ENCODE measurements around the gene CRACR2B. TPM values are rescaled to one million over a fixed set of nuclear protein-coding genes. Genes with fewer than 3 reads are reported as not detected.

CRACR2B gene
- total RNA-seq, 1 donor: 0.72 TPM

DNA sequence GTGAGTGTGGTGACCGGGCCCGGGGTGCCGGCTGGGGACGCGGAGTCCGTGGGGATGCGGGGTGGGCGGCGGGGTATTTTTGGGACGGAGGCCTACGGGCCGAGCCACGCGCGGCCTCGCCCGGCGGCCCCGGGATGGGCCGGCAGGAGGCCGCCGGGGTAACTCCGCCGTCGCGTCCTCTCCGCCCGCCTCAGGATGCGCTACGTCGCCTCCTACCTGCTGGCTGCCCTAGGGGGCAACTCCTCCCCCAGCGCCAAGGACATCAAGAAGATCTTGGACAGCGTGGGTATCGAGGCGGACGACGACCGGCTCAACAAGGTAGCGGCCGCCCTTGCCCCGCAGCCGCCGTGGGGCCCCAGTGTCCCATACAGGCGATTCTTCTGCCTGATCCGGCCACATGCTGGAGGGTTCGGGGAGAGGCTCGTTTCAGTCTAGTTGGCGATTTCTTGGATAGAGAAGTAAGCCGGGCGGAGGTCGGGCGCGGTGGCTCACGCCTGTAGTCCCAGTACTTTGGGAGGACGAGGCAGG, 17.6 kb upstream of the CRACR2B start:
- DNase-seq (ENCODE audit: insufficient read length, low spot score, missing footprints): no peak
- Histone ChIP-seq H3K4me1 (ENCODE audit: insufficient read depth, low read length) (peaks cover 24% of the 10 kb centered on the region), H3K79me2 (ENCODE audit: insufficient read depth, low read length) (peaks cover 37% of the 10 kb centered on the region), H4K20me1 (ENCODE audit: insufficient read depth, low read length) (peaks cover 30% of the 10 kb centered on the region), H3K36me3 (ENCODE audit: insufficient read depth, low read length) (peaks cover 30% of the 10 kb centered on the region), H3K4me2 (ENCODE audit: insufficient read depth, low read length) (peak overlapping the region; percentile 95), H3K4me3 (ENCODE audit: insufficient read depth, low read length) (peak overlapping the region; percentile 82), H3K27me3 (ENCODE audit: insufficient read depth, low read length) (no peaks in the 10 kb centered on the region), H3K27ac (ENCODE audit: low read depth, low read length) (peak overlapping the region; percentile 99), H2AFZ (ENCODE audit: low read length) (no peak overlapping the region), H3K9me3 (ENCODE audit: low read depth, low read length) (no peaks in the 10 kb centered on the region)
- no peak for TF ChIP-seq CTCF (IDR thresholded peaks at IDR 0.05; ENCODE audit: extremely low read depth, low read depth, low read length)

DNA sequence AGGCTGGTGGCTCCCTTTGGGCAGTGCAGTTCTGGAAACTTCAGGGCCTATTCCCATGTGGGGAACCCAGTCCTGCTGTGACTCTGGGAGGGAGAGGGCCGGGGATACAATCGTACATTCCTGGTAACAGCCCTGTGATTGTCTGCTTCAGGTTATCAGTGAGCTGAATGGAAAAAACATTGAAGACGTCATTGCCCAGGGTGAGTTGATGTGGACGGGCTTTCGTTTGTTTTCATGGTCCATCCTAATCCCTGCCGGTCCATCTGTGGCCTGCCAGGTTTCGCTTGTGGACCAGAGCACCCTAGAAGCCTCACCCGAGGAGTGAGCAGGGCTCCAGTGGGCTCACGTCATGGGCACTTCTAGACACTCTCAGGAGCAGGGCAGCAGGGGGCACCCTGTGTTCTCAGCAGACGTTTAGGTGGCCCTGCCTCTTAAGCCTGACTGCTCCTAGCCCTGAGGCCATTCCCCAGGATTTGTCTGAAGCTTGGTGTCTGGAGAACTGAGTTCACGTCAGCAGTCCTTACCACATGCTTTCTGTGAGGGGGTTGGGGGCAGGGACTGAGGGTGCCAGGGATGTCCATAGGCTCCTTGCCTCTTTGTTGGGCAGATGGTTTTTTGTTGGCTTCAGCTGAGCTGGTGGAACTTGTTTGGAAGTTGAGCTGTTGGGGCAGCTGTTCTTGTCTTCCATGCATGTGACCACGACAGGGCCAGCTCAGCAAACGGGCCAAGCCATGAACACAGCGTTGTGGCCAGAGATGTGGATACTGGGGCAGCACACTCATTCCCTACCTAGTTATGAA, 16.1 kb upstream of the CRACR2B start:
- H3K36me3 ChIP-seq (ENCODE audit: insufficient read depth, low read length): peaks cover 30% of the 10 kb centered on the region
- no peaks in the 10 kb centered on the region for H3K27me3 ChIP-seq (ENCODE audit: insufficient read depth, low read length)
- H3K4me3 ChIP-seq (ENCODE audit: insufficient read depth, low read length): peak overlapping the region; percentile 82
- peak overlapping the region; percentile 95 for H3K4me2 ChIP-seq (ENCODE audit: insufficient read depth, low read length)
- TF ChIP-seq CTCF (IDR thresholded peaks at IDR 0.05; ENCODE audit: extremely low read depth, low read depth, low read length): peak; percentile 23
- H3K79me2 ChIP-seq (ENCODE audit: insufficient read depth, low read length): peaks cover 37% of the 10 kb centered on the region
- no peak overlapping the region for H2AFZ ChIP-seq (ENCODE audit: low read length)
- no peak for DNase-seq (ENCODE audit: insufficient read length, low spot score, missing footprints)
- no peaks in the 10 kb centered on the region for H3K9me3 ChIP-seq (ENCODE audit: low read depth, low read length)
- peak overlapping the region; percentile 99 for H3K27ac ChIP-seq (ENCODE audit: low read depth, low read length)
- peaks cover 21% of the 10 kb centered on the region for H3K4me1 ChIP-seq (ENCODE audit: insufficient read depth, low read length)
- H4K20me1 ChIP-seq (ENCODE audit: insufficient read depth, low read length): peaks cover 30% of the 10 kb centered on the region

DNA sequence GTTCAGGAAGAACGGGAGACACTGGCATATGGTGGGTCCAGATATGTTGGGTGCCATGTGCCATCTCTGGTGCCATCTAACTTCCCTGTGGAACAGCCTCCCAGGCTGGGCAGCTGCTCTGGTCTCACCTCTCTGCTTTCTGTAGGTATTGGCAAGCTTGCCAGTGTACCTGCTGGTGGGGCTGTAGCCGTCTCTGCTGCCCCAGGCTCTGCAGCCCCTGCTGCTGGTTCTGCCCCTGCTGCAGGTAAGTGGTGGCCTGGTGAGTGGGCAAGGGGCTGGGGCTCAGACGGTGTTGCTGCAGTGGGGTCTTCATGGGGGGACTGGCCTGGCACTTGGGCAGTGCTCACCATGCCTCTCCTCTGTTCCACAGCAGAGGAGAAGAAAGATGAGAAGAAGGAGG, 15.3 kb upstream of the CRACR2B start:
- Histone ChIP-seq H4K20me1 (ENCODE audit: insufficient read depth, low read length) (peaks cover 30% of the 10 kb centered on the region), H3K27ac (ENCODE audit: low read depth, low read length) (peak overlapping the region; percentile 99), H3K4me2 (ENCODE audit: insufficient read depth, low read length) (no peak overlapping the region), H3K9me3 (ENCODE audit: low read depth, low read length) (no peaks in the 10 kb centered on the region), H3K4me3 (ENCODE audit: insufficient read depth, low read length) (no peak overlapping the region), H2AFZ (ENCODE audit: low read length) (no peak overlapping the region), H3K79me2 (ENCODE audit: insufficient read depth, low read length) (peaks cover 37% of the 10 kb centered on the region), H3K27me3 (ENCODE audit: insufficient read depth, low read length) (no peaks in the 10 kb centered on the region), H3K4me1 (ENCODE audit: insufficient read depth, low read length) (peaks cover 21% of the 10 kb centered on the region), H3K36me3 (ENCODE audit: insufficient read depth, low read length) (peaks cover 30% of the 10 kb centered on the region)
- DNase-seq (ENCODE audit: insufficient read length, low spot score, missing footprints): no peak
- no peak for TF ChIP-seq CTCF (IDR thresholded peaks at IDR 0.05; ENCODE audit: extremely low read depth, low read depth, low read length)

DNA sequence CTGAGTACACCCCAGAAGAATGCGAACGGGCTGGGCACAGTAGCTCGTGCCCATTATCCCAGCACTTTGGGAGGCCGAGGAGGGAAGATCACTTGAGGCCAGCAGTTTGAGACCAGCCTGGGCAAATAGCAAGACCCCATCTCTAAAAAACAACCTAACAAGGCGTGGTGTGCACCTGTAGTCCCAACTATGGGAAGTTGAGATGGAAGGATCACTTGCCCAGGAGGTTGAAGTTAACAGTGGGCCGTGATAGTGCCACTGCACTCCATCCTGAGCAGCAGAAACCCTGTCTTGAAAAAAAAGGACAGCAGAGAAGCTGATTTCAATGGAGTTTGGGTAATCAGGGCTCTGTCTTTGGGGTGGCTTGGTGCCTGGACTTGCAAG, 14.7 kb upstream of the CRACR2B start:
- no peak for DNase-seq (ENCODE audit: insufficient read length, low spot score, missing footprints)
- no peak overlapping the region for H3K4me2 ChIP-seq (ENCODE audit: insufficient read depth, low read length)
- no peak overlapping the region for H3K4me3 ChIP-seq (ENCODE audit: insufficient read depth, low read length)
- peaks cover 21% of the 10 kb centered on the region for H3K4me1 ChIP-seq (ENCODE audit: insufficient read depth, low read length)
- no peaks in the 10 kb centered on the region for H3K27me3 ChIP-seq (ENCODE audit: insufficient read depth, low read length)
- H3K36me3 ChIP-seq (ENCODE audit: insufficient read depth, low read length): peaks cover 30% of the 10 kb centered on the region
- TF ChIP-seq CTCF (IDR thresholded peaks at IDR 0.05; ENCODE audit: extremely low read depth, low read depth, low read length): no peak
- H4K20me1 ChIP-seq (ENCODE audit: insufficient read depth, low read length): peaks cover 30% of the 10 kb centered on the region
- peaks cover 37% of the 10 kb centered on the region for H3K79me2 ChIP-seq (ENCODE audit: insufficient read depth, low read length)
- H3K27ac ChIP-seq (ENCODE audit: low read depth, low read length): no peak overlapping the region
- no peaks in the 10 kb centered on the region for H3K9me3 ChIP-seq (ENCODE audit: low read depth, low read length)
- no peak overlapping the region for H2AFZ ChIP-seq (ENCODE audit: low read length)
